Endothelial cell (in vitro differentiated cells): Measurements from ENCODE around the gene REXO1. TPM values are rescaled to one million over a fixed set of nuclear protein-coding genes. Genes with fewer than 3 reads are reported as not detected.

Experiments used
- DNase-seq: peaks from one replicate; pipeline ENCODE4 v3.0.0; 2021; ENCODE audit warnings: low spot score
- H3K27ac Mint-ChIP-seq: one replicate; pipeline ENCODE4 v1.8.0; 2021; ENCODE audit warnings: mixed read lengths, inconsistent platforms; ENCODE audit not compliant: unreplicated experiment
- H3K27me3 Mint-ChIP-seq: one replicate; pipeline ENCODE4 v1.8.0; 2021; ENCODE audit warnings: mild to moderate bottlenecking, moderate library complexity, mixed read lengths, inconsistent platforms; ENCODE audit not compliant: unreplicated experiment
- H3K36me3 Mint-ChIP-seq: one replicate; pipeline ENCODE4 v1.8.0; 2021; ENCODE audit warnings: mild to moderate bottlenecking, low read depth, mixed read lengths, inconsistent platforms; ENCODE audit not compliant: unreplicated experiment
- H3K4me1 Mint-ChIP-seq: one replicate; pipeline ENCODE4 v1.8.0; 2021; ENCODE audit warnings: mild to moderate bottlenecking, mixed read lengths, inconsistent platforms; ENCODE audit not compliant: unreplicated experiment
- H3K4me3 Mint-ChIP-seq: one replicate; pipeline ENCODE4 v1.8.0; 2021; ENCODE audit warnings: mild to moderate bottlenecking, mixed read lengths, inconsistent platforms; ENCODE audit not compliant: unreplicated experiment
- H3K9me3 Mint-ChIP-seq: one replicate; pipeline ENCODE4 v1.8.0; 2021; ENCODE audit warnings: mixed read lengths, inconsistent platforms; ENCODE audit not compliant: unreplicated experiment
- CTCF ChIP-seq: fragments of 200-600 bp; sonication (generic); IDR thresholded peaks from one replicate; pipeline ENCODE4 v1.5.0; 2021; ENCODE audit warnings: antibody characterized with exemption; ENCODE audit not compliant: unreplicated experiment
- total RNA-seq: library from RNA; stranded (reverse); fragmentation: NEBNext Ultra II Directional; extraction: Animal tissue kit (Norgen Biotek cat#: 25700); gene quantifications from one replicate; pipeline ENCODE4 v1.2.1, GENCODE V29; 2021; ENCODE audit not compliant: unreplicated experiment

Gene REXO1
- total RNA-seq, 1 donor from 2014 or later = 48.1 TPM

DNA sequence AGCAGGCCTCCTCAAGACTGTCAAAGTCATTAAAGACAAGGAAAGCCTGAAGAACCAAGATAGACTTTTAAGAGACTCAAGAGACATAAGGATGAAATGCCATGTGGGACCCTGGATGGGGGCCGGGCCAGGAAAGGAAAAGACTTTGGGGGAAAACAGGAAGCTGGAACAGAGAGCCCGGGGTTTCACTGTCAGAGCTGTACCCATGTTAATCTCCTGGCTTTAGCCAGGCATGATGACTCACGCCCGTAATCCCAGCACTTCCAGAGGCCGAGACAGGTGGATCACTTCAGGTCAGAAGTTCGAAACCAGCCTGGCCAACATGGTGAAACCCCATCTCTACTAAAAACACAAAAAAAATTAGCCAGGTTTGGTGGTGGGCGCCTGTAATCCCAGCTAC is 20.7 kb upstream of the REXO1 start:
- Mint-ChIP-seq H3K27me3 (peaks cover 7% of the 10 kb centered on the region), H3K4me3 (no peak overlapping the region), H3K9me3 (no peaks in the 10 kb centered on the region), H3K27ac (peak overlapping the region; percentile 43), H3K36me3 (no peaks in the 10 kb centered on the region), H3K4me1 (peaks cover 9% of the 10 kb centered on the region)
- no peak for DNase-seq
- no peak for TF ChIP-seq CTCF

GRCh38 chr19:1867349-1867724 is 19.1 kb upstream of the REXO1 start:
- Mint-ChIP-seq H3K27ac (peak overlapping the region; percentile 42), H3K4me3 (no peak overlapping the region), H3K27me3 (peaks cover 9% of the 10 kb centered on the region), H3K4me1 (peaks cover 8% of the 10 kb centered on the region), H3K9me3 (no peaks in the 10 kb centered on the region), H3K36me3 (no peaks in the 10 kb centered on the region)
- no peak for DNase-seq
- no peak for TF ChIP-seq CTCF

- Mint-ChIP-seq H3K4me1 (peaks cover 8% of the 10 kb centered on the region), H3K36me3 (peaks cover 1% of the 10 kb centered on the region), H3K9me3 (no peaks in the 10 kb centered on the region), H3K27ac (peak overlapping the region; percentile 42), H3K27me3 (peaks cover 12% of the 10 kb centered on the region), H3K4me3 (no peak overlapping the region)
- no peak for TF ChIP-seq CTCF
- DNase-seq = no peak
These were observed 18.5 kb upstream of the REXO1 start for GRCh38 chr19:1866693-1867348.

DNA sequence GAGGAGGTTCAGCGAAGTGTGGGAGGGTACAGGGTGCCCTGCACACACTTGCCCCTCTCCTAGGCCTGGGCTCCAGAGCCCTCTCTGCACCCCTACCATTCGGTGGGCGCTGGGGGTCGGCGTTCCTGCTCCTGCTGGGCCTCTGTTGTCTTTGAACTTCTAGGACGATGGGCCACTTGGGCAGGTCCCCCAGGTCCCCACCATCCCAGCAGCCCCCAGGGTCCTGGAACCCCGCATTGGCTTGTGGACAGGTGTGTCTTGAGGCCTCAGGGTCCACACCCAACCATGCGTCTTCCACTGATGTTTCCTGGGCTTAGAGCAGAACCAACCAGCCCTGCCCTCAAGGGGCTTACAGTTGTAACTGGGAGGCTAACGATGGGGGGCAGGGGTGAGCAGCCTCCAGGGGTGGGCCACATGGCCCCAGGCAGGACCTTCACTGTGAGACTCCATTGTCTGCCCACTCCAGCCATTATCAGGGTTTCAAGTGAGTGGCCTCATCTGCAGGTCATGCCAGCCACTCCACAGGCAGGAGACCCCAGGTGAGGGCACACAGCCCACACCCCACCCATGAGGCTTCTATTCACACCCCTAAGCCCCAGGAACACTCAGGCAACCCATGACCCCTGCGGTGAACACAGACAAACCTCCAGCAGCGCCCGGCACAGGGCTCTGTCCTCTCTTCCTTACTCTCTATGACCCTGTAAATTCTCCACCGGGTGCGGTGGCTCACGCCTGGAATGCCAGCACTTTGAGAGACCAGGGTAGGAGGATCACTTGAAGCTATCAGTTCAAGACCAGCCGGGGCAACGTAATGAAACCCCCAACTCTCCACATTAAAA is 17.1 kb upstream of the REXO1 start:
- H3K4me3 Mint-ChIP-seq = peak overlapping the region; percentile 62
- H3K36me3 Mint-ChIP-seq = peaks cover 4% of the 10 kb centered on the region
- TF ChIP-seq CTCF = no peak
- H3K9me3 Mint-ChIP-seq = no peaks in the 10 kb centered on the region
- H3K27me3 Mint-ChIP-seq = peaks cover 19% of the 10 kb centered on the region
- DNase-seq = no peak
- H3K27ac Mint-ChIP-seq = no peak overlapping the region
- H3K4me1 Mint-ChIP-seq = peaks cover 11% of the 10 kb centered on the region
